Hematopoietic multipotent progenitor cell treated with erythropoietin and hydrocortisone succinate and interleukin-3 and kit ligand, for 15 days (in vitro differentiated cells): ENCODE data around the gene C4BPB.

Experiments used
- DNase-seq: peaks from one replicate; pipeline ENCODE4 v3.0.0-alpha.2; 2015; ENCODE audit warnings: low spot score

Gene C4BPB

DNA sequence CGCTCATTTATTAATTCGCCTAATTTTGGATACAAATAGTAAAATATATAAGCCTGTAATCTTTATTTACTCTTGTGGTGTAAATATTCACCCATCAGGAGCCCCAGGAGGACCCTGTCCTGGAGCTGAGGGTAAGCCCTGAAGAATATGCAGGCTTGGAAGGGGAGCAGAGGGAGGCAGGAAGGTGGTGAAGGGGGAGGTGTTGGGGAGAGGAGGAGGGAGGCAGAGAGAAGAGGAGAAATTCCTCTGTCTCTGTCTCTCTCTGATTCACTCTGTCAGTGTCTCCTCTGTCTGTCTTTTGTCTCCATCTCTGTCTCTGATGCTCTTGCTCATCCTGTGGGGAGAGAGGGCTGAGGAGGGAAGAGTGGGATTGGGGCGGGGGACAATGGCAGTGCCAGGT is 2.8 kb upstream of the C4BPB start:
- DNase-seq = no peak

DNA sequence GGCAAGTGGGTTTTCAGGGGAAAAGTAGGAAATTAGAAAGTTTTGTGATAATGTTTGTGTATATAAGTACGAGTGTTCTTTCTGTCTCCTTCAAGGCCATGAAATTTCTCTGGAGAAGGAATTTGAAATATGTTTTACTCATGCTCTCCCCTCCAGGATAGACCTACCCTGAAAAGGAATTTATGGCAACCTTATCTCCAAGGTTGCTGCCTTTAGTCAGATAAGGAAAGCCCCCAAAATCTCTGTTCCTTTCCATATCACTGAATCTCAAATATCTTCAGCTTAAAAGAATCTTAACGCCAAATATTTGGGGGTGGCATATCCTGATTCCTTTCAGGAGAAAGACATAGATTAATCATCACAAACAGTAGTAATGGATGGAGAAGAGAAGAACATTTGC is 499 bp upstream of the C4BPB start:
- DNase-seq = no peak

DNA sequence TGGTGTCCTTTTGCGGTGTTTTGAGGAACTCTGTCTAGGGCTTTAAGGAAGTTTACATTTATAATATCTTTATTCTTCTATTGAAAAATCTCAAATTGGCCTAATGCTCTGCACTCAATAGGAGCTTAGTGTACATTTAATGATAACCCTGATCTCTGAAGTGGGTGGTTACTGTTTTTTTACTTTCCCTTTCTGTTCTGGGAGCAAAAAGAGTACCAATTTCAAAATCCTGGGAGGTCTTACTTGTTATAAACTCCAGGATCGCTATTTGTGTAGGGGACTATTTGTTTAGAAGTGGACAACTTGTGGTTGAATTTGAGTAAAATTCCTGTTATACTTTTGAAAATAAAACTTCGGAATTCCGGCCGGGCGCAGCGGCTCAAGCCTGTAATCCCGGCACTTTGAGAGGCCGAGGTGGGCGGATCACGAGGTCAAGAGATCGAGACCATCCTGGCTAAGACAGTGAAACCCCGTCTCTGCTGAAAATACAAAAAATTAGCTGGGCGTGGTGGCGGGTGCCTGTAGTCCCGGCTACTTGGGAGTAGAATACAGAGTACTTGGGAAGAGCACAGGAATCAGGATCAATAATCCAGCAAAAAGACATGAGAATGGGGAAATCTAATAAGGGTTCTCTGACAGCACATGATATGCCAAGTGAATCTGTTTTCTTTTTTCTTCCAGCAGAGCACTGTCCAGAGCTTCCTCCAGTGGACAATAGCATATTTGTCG is 1.1 kb downstream of the C4BPB start:
- DNase-seq = no peak

DNA sequence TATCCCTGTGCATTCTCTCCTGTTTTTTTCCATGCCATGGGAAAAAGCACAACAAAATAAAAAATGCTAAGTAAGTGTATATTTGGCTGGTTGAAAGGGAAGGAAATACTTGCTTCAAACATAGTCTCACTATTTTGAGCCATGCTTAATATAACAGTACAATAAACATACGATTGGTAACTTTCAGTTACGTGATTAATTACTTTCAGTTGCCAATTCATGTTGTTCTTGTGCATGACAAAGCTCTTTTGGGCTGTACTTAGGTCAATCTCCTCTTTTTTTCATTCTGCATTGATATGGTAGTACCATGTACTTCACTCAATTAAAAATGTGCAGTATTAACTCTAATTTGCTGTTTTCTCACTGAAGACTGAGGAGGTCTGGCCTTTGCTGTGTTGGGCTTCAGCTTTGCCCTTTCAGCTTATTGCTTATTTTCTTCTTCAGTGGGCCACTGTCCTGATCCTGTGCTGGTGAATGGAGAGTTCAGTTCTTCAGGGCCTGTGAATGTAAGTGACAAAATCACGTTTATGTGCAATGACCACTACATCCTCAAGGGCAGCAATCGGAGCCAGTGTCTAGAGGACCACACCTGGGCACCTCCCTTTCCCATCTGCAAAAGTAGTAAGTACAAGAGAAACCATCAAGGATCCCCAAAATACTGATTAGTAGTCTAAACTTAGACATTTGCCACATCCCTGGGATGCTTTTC is 2.7 kb downstream of the C4BPB start:
- no peak for DNase-seq

DNA sequence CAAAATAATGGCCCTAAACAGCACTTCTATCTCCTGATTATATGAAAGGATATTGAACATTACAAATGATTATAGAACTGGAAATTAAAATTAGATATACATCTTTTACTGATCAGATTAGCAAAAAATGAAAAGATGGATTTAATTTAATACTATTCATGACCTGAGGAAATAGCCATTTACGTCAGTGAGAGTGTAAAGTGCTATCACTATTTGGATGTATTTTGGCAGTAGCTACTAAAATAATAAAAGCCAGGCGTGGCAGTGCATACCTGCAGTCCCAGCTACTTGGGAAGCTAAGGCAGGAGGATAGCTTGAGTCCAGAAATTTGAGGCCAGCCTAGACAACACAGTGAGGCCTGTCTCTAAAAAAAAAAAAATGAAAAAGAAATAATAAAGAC is 5.3 kb downstream of the C4BPB start:
- DNase-seq = no peak

DNA sequence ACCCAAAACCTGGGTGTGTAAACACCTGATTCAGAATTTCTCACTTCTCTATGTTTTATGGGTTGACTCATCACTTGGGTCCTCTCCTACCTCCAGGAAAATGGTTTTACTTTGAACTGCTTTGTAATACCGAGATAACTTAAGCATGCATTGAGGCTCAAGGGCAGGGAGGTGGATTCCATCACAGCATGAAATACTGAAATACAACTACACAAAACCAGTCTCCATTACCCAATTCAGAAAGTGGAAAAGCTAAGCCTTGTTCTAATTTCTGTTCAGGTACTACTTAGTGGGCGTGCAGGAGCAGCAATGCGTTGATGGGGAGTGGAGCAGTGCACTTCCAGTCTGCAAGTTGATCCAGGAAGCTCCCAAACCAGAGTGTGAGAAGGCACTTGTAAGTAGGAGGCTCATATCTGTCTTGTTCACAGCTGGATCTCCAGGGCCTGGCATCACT is 9.2 kb downstream of the C4BPB start:
- no peak for DNase-seq

DNA sequence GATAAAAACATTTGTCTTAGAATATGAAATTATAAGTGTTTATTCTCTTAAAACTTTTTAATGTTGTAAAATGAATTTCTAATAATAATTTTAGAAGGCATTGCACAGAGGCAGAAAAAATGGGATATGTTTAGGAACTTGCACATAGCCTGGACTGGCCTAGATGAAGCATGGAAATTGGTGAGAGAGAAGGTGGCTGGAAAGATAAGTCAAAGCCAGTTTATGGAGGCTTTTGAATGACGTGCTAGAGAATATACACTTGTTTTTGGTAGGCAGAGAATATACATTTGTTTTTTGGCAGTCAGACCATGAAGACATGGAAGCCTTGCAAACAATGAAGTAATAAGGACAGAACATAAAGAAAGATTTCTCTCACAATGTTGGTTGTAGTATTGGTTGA is 13.1 kb downstream of the C4BPB start:
- no peak for DNase-seq

DNA sequence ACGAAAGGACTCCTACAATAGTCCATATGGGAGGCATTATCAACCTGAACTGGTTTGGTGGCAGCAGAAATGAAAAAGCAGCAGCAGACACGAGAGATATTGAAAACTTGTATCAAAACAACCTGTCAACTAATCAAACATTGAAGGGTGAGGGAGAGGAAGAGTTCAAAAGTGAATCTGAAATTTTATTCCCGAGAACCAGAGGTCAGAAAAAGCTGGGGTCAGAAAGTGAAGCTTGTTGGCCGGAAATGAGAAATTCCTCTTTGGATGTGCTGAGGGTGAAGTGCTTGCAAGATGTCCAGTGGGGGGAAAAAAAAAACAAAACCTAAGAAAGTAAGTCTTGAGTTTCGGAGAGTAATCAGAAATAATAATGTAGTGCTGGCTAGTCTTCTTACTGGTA is 13.5 kb downstream of the C4BPB start:
- DNase-seq = no peak

DNA sequence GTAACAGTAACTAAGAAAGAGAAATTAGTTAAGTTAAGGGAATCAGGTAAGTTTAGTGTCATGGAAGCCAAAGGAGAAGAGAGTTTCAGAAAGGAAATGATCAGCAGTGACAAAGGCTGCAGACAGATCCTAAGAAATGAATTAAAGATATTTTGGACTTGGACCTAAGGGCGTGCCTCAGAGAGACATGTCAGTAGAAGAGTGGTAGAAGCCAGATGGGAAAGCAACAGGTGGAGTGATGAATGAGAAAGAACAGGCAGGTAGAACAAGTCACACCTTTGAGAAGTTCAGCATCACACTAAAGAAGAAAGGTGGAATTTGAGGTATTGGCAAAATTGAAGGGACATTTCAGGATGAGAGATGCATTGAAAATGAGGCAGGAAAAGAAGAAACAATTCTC is 14.0 kb downstream of the C4BPB start:
- no peak for DNase-seq

DNA sequence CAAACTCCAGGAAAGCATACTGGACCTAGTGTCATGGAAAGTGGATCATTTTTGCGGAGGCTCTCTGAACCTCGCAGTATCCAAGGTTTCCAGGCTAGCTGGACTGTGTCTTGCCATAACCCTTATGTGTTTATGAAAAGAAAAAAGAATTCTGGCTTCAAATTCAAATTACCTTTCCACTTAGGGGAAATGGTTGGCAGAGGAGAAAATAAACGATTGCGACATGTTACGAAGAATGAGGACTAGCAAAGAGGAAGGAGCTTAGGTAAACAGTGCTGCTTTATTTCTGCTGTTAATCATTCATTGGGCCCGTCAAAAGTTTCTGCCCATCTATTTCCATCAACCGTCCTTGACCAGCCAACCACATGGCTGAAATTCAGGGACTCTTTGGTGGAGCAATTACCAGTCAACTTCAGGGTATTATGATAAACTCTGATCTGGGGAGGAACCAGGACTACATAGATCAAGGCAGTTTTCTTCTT is 15.3 kb downstream of the C4BPB start, which contains the start of gene C4BPA:
TSS of gene C4BPA (plus strand) at position 342 of the 482 bp plus-strand sequence. CDS start 8,793 bp downstream, outside the sequence.
- DNase-seq = no peak

DNA sequence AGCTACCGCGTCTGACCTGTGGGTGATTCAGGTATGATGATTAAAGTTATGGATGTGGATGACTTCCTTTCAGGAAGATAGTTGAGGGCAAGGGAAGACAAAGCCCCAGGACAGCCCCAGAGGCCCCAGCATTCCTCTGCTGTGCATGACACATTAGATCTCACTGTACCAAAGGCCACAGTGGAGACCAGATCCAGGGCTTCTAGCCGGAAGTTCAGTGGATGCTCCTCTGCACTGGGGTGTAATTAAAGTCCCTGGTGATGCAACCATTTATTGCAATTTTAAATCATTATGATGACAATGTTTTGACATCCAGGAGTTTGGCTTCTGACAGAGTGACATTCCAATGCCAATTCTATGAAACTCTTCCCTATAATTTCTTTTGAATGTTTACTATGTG is 20.3 kb downstream of the C4BPB start:
- no peak for DNase-seq

DNA sequence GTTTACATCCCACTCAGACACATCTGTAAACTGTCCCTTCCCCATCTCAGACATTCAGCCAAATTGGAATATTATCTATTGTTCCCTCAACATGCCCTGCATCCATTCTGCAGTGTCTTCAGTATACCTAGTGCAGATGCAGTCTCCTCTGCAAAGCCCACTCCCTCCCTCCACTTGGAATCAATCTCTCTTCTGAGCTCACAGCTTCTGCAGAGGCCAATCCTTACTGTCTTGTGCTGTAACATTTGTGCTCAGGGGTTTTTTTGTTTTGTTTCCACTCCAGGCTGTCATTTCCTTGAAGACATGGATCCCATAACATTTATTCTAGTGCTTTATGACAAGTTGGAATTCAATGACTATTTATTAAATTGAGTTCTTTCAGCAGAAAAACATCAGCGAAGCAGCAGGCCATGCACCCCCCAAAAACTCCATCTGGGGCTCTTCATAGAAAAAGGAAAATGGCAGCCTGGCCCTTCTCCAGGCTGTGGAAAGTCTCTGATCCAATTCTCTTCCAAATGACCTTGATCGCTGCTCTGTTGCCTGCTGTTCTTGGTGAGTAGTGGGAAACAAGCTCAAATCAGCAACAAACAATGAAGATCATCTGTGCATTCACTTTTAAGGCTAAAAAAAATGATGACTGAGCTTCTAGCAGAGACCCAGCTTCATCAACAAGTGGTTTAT is 24.1 kb downstream of the C4BPB start:
- DNase-seq = no peak

DNA sequence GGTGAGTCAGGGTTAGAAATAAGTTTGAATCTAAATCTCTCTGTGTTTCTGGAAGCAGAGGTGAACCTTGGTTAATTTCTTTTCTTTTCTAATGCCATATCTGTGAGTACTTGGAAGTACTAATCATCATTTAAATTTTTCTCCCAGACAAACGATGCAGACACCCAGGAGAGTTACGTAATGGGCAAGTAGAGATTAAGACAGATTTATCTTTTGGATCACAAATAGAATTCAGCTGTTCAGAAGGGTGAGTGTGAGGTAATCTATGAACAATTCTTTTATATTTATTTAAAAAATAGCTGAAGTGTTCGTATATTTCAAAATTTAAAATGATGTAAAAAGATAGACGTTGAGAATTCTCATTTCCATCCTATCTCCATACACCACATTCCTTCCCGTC is 26.6 kb downstream of the C4BPB start:
- no peak for DNase-seq

DNA sequence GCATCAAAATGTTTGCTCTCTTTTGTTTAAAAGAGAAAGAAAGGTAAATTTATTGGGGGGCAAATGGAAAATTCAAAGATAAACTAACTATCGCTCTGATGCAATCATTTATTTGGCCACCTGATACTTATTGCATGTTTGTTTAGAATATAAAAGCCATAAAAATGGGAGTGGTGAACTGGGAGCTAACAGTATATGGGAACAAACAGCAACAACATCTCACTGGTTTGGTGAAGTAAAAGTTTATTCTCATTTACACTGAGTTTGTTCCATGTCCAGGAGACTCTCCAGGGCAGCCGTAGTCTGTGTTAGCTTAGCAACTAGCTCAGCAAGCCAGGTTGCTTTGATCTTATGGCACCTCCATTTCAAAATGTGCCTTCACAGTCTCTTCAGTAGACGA is 35.7 kb downstream of the C4BPB start:
- DNase-seq = no peak

DNA sequence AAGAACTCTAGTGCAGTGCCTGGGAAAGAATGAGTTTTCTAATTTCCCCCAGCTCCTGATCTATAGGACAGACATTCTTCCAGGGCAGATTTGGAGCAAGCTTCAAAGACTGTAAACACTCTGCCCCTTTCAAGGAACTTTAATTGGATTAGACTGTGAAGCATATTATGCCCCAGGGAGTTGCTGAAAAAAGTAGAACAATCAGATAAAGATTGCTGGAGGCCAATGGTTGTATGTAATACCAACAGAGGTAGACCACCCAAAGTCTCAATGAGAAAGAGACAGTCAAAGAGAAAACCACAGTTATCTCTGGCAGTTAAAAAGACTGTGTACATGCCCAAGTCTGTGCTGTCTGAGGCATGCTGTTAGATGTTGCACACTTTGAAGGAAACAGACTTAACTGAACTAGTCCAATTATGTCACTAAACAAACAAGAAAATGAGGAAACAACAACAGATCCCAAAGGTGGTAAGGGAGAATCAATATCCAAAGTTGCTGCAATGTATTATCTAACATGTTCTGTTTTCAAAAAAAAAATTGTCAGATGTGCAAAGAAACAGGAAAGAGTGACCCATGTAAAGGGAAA is 39.8 kb downstream of the C4BPB start:
- DNase-seq = no peak

DNA sequence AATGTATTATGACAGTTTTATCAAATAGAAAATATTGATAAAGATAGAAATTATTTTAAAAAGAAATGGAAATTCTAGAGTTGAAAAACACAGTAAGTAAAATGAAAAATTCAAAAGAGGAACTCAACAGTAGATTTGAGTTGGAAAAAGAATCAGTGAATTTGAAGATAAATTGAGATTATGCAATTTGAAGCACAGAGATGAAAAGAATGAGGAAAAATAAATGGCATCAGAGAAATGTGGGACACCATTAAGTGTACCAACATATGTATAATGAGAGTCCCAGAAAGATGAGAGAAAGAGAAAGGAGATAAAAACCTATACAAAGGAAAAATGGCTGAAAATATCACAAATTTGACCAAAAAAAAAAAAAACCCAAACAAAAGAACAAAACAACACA is 40.4 kb downstream of the C4BPB start:
- DNase-seq = no peak

DNA sequence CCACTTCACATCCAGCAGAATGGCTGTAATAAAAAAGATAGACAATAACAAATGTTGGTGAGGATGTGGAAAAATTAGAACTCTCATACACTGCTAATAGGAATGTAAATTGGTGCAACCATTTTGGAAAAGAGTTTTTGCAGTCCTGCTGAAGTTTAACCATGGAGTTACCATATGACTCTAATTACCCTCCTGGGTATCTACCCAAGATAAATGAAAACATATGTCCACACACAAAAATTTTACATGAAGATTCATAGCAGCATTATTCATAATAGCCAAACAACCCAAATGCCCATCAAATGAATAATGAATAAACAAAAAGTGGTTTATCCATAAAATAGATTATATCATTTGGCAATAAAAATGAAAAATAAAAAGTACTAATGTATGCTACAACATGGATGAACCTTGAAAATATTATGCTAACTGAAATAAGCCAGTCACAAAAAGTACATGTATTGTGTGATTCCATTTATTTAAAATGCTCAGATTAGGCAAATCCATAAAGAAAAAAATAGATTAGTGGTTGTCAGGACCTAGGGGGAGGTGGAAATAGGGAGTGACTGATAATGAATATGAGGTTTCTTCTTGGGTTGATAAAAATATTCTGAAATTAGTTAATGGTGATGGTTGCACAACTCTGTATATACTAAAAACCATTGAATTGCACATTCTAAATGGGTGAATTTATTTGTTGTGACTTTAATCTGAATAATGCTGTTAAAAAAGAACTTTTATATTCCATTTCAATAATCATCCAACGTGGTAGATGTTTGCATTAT is 41.8 kb downstream of the C4BPB start:
- DNase-seq = no peak

DNA sequence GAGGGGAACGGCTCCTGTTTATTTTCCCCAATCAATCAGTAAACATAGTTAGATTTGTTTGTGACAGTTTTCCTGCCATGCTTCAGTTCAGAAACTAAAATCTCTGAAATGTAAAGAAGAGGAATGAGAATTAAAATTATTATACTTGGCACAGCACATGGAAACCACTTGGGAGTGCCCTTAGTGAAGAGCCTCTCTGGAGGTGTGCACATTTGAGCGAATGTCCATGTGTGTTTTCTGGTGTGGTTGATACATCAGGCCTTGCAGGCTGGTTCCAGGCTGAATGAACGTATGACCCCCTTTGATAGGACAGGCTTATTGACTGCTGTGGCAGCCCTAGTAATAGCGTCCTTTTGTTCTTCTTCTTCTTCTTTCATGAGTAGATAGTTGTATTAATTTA is 42.5 kb downstream of the C4BPB start:
- DNase-seq = no peak

DNA sequence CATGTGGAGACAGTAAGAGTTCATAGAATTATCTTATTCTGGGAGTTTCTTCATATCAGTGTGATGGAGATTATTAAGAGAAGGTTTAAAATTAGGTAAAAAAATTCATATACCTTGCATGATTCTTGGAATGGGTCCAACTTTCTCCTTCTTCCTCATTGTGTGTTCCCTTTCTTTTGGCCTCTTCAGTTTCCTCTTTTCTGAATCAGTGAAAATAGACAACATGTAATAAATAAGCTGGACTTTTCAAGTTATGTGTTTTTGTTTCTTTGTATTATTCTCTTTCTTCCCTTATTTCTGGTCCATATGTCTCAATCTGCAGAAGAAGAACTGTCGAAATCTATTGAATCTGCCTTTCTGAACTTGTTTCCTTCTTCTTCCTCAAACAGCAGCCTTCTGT is 45.9 kb downstream of the C4BPB start:
- no peak for DNase-seq

DNA sequence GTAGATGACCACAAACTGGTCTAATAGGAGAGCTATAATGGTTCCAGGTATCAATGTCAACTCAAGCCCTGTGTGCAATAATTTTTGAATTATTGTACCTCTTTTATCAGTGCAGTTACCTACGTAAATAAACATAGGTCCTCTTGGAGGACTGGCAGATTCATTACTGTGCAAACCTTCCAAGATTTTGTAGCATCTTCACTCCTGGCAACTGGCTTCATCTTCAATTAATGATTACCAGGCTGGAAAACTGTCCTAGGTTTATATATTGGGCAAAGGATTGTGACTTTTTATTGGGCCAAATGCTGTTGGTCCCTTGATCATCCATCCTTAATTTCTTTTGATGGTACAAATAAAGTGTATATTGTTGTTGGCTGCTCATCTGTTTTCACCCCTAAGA is 51.0 kb downstream of the C4BPB start:
- no peak for DNase-seq

DNA sequence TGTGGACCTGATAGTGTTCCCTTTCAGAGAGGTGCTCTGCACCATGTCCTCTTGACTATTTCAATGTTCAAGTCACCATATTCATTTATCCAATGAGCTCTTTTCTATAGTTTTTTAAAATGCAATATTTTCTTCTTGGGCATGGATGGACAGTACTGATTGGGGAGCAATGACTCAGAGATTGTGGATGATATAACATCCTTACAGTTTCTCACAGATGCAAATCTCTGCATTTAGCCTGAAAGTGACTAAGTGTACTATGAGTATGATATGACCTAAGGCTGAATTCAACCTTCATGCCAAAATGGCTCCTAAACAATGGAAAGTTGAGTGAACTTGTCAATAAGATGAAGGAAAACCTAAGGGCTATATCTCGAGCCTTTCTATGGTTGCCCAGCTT is 51.9 kb downstream of the C4BPB start:
- no peak for DNase-seq
